ENCODE results near the gene NFKBIB. TPM values are rescaled to one million over a fixed set of nuclear protein-coding genes. Genes with fewer than 3 reads are reported as not detected.

Gene NFKBIB
- total RNA-seq, 1 experiment from 2014 or later = 33.8 TPM

DNA sequence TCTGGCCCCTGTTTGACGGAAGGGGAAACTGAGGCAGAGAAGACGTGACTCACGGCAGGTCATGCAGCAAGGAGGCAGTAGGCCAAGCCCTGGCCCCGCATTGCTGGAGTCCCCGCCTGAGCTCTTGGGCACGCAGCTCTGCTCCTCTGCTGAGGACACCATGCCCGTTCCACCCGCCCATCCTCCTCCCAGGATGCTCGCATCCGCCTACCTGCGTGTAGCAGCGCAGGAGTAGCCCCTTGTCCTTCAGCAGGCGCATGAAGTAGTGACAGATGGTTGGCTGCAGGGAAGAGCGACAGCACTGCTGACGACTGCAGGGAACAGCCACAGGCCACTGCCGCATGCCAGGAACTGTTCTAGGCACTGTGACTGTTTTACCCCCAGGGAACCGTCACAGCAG is 10.9 kb upstream of the NFKBIB start:
- Histone ChIP-seq H2BK5ac (ENCODE audit: insufficient read length, low read length) (no peak overlapping the region), H4K91ac (ENCODE audit: insufficient read length, low read depth, low read length) (no peak overlapping the region), H3K23ac (ENCODE audit: insufficient read length, low read depth, low read length) (no peak overlapping the region), H3K14ac (ENCODE audit: insufficient read depth, low read length) (no peak overlapping the region), H3K18ac (ENCODE audit: insufficient read length, low read depth, low read length) (no peak overlapping the region), H3K79me1 (ENCODE audit: insufficient read depth, low read depth, low read length, poor library complexity, severe bottlenecking) (no peaks in the 10 kb centered on the region), H3K9ac (ENCODE audit: extremely low read depth, insufficient read length, low read length) (no peak overlapping the region), H3K56ac (ENCODE audit: insufficient read length, low read depth, low read length) (no peak overlapping the region), H2BK12ac (ENCODE audit: insufficient read length, low read depth, low read length) (no peak overlapping the region), H3K4ac (ENCODE audit: low read depth, low read length) (no peak overlapping the region), H4K5ac (ENCODE audit: insufficient read length, low read depth, low read length) (no peak overlapping the region), H2AFZ (ENCODE audit: low read length) (no peak overlapping the region), H2BK120ac (ENCODE audit: low read depth, low read length, poor library complexity, severe bottlenecking) (no peak overlapping the region), H3K23me2 (ENCODE audit: insufficient read length, low read depth, low read length, poor library complexity, severe bottlenecking) (no peaks in the 10 kb centered on the region), H4K20me1 (ENCODE audit: control insufficient read depth, insufficient read depth, insufficient read length) (peaks cover 3% of the 10 kb centered on the region), H3K27me3 (ENCODE audit: insufficient read depth, low read length) (no peaks in the 10 kb centered on the region), H3K4me2 (ENCODE audit: insufficient read depth, insufficient read length, low read length) (no peak overlapping the region), H2AK5ac (ENCODE audit: insufficient read length, low read length) (no peak overlapping the region), H4K8ac (replicated peaks; ENCODE audit: insufficient read length, low read depth, low read length) (no peak overlapping the region), H3K27ac (ENCODE audit: insufficient read length, low read depth, low read length) (no peak overlapping the region), H3K4me1 (ENCODE audit: insufficient read depth, low read length) (no peaks in the 10 kb centered on the region), H3K9me3 (ENCODE audit: control insufficient read depth, low read depth, low read length) (no peaks in the 10 kb centered on the region), H3K79me2 (ENCODE audit: insufficient read depth, low read length) (no peaks in the 10 kb centered on the region), H2BK15ac (ENCODE audit: low read depth, low read length) (no peak overlapping the region), H3T11ph (ENCODE audit: low read length) (no peak overlapping the region), H2BK20ac (ENCODE audit: low read depth, low read length, poor library complexity, severe bottlenecking) (no peak overlapping the region)
- DNase-seq = no peak
- no peaks in the 10 kb centered on the region for H3K36me3 Mint-ChIP-seq (ENCODE audit: insufficient read depth in 1 of 3, low read depth in 3 of 3)
- no peaks in the 10 kb centered on the region for H3K27me3 Mint-ChIP-seq (ENCODE audit: low read depth)
- H3K9me3 Mint-ChIP-seq = no peaks in the 10 kb centered on the region
- no peaks in the 10 kb centered on the region for H3K4me1 Mint-ChIP-seq
- TF ChIP-seq, protein P1, sequence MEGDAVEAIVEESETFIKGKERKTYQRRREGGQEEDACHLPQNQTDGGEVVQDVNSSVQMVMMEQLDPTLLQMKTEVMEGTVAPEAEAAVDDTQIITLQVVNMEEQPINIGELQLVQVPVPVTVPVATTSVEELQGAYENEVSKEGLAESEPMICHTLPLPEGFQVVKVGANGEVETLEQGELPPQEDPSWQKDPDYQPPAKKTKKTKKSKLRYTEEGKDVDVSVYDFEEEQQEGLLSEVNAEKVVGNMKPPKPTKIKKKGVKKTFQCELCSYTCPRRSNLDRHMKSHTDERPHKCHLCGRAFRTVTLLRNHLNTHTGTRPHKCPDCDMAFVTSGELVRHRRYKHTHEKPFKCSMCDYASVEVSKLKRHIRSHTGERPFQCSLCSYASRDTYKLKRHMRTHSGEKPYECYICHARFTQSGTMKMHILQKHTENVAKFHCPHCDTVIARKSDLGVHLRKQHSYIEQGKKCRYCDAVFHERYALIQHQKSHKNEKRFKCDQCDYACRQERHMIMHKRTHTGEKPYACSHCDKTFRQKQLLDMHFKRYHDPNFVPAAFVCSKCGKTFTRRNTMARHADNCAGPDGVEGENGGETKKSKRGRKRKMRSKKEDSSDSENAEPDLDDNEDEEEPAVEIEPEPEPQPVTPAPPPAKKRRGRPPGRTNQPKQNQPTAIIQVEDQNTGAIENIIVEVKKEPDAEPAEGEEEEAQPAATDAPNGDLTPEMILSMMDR (conservative IDR thresholded peaks at IDR 0.05) = no peak
- WGBS (ENCODE audit: extremely low coverage, insufficient read length, low lambda C conversion rate) = no CpG with 5 or more reads among the region's 17 CpGs
- H3K4me3 Mint-ChIP-seq = no peak overlapping the region
- no peak overlapping the region for H3K27ac Mint-ChIP-seq
